Activated CD4-positive, alpha-beta memory T cell treated with anti-CD3 and anti-CD28 coated beads for 36 hours (primary cell): ENCODE results near the gene BICC1. TPM values are rescaled to one million over a fixed set of nuclear protein-coding genes. Genes with fewer than 3 reads are reported as not detected.
"Not testable (repeated sequence)": the region's sequence is repeated elsewhere in the genome, so short reads cannot be mapped to it uniquely, and the experiment has no call there.

Source experiments
- CTCF ChIA-PET: fragments of 350-600 bp; sonication (Branson Sonifier 250); formaldehyde crosslinking; loops from one replicate; lab custom pipeline; 2021; ENCODE audit warnings: antibody characterized with exemption, inconsistent platforms; lab: Charles Lee
- POLR2A ChIA-PET: fragments of 350-600 bp; sonication (Branson Sonifier 250); formaldehyde crosslinking; loops from one replicate; lab custom pipeline; 2021; ENCODE audit warnings: antibody characterized with exemption; lab: Charles Lee
- DNase-seq: peaks from one replicate; pipeline ENCODE4 v3.0.0-alpha.2; 2020
- H3K27ac Mint-ChIP-seq: one replicate; pipeline ENCODE4 v1.8.0; 2021; ENCODE audit warnings: mixed read lengths
- H3K27me3 Mint-ChIP-seq: one replicate; pipeline ENCODE4 v1.8.0; 2021; ENCODE audit warnings: mixed read lengths
- H3K36me3 Mint-ChIP-seq: one replicate; pipeline ENCODE4 v1.8.0; 2021; ENCODE audit warnings: mixed read lengths
- H3K4me1 Mint-ChIP-seq: one replicate; pipeline ENCODE4 v1.8.0; 2021; ENCODE audit warnings: low read depth, mixed read lengths
- H3K4me3 Mint-ChIP-seq: one replicate; pipeline ENCODE4 v1.8.0; 2021; ENCODE audit warnings: mild to moderate bottlenecking, mixed read lengths
- H3K9me3 Mint-ChIP-seq: one replicate; pipeline ENCODE4 v1.8.0; 2021; ENCODE audit warnings: mixed read lengths
- intact Hi-C: fragments of 100-400 bp; cut with micrococcal nuclease; formaldehyde crosslinking; loops from one replicate; pipeline ENCODE4 v1.15.1; 2023
- total RNA-seq, 2 experiments: library from RNA; stranded (reverse); gene quantifications; one replicate each; pipeline ENCODE4 v1.2.3, GENCODE V29; 2021

Gene BICC1
- total RNA-seq, 2 experiments from 2014 or later, result not detected

GRCh38 chr10:58588673-58589265, 76.1 kb downstream of the BICC1 start:
- no peaks in the 10 kb centered on the region for H3K4me1 Mint-ChIP-seq
- no peak overlapping the region for H3K4me3 Mint-ChIP-seq
- H3K9me3 Mint-ChIP-seq, result no peaks in the 10 kb centered on the region
- ChIA-PET CTCF (interaction anchor here (0.6 to 1.6 kb wide), 3 partner anchors 58 to 289 kb away, joined by 3 to 5 read pairs (median 3); no protein-coding TSS in a partner anchor), POLR2A (no interaction called here)
- intact Hi-C loops, result loop anchor here (1.0 kb wide), 1 partner anchor 36 kb away; no protein-coding TSS in a partner anchor
- H3K27ac Mint-ChIP-seq, result no peak overlapping the region
- DNase-seq, result no peak
- no peaks in the 10 kb centered on the region for H3K36me3 Mint-ChIP-seq
- H3K27me3 Mint-ChIP-seq, result peaks cover 4% of the 10 kb centered on the region

- Mint-ChIP-seq H3K27ac (no peak overlapping the region), H3K27me3 (peaks cover 4% of the 10 kb centered on the region), H3K4me1 (no peaks in the 10 kb centered on the region), H3K4me3 (no peak overlapping the region), H3K36me3 (no peaks in the 10 kb centered on the region), H3K9me3 (no peaks in the 10 kb centered on the region)
- no peak for DNase-seq
- POLR2A ChIA-PET, result no interaction called here
- intact Hi-C loops, result no loop called here
- CTCF ChIA-PET, result no interaction called here
These were observed 77.6 kb downstream of the BICC1 start for GRCh38 chr10:58590152-58590840.

- POLR2A ChIA-PET, result no interaction called here
- intact Hi-C loops, result no loop called here
- CTCF ChIA-PET, result no interaction called here
- Mint-ChIP-seq H3K4me3 (no peak overlapping the region), H3K27ac (no peak overlapping the region), H3K27me3 (peaks cover 4% of the 10 kb centered on the region), H3K36me3 (no peaks in the 10 kb centered on the region), H3K4me1 (no peaks in the 10 kb centered on the region), H3K9me3 (no peaks in the 10 kb centered on the region)
- DNase-seq, result no peak
These were observed 78.3 kb downstream of the BICC1 start for GRCh38 chr10:58590924-58591323.

- H3K36me3 Mint-ChIP-seq, result no peaks in the 10 kb centered on the region
- CTCF ChIA-PET, result no interaction called here
- intact Hi-C loops, result no loop called here
- DNase-seq, result no peak
- peaks cover 13% of the 10 kb centered on the region for H3K9me3 Mint-ChIP-seq
- H3K27ac Mint-ChIP-seq, result no peak overlapping the region
- H3K4me1 Mint-ChIP-seq, result no peaks in the 10 kb centered on the region
- no peak overlapping the region for H3K4me3 Mint-ChIP-seq
- H3K27me3 Mint-ChIP-seq, result peaks cover 4% of the 10 kb centered on the region
- POLR2A ChIA-PET, result no interaction called here
These were observed 80.3 kb downstream of the BICC1 start for GRCh38 chr10:58593008-58593407.

- H3K4me3 Mint-ChIP-seq, CTCF ChIA-PET, intact Hi-C loops, H3K27ac Mint-ChIP-seq, H3K4me1 Mint-ChIP-seq, POLR2A ChIA-PET, H3K36me3 Mint-ChIP-seq, DNase-seq, H3K27me3 Mint-ChIP-seq: not testable (repeated sequence)
- H3K9me3 Mint-ChIP-seq, result peaks cover 22% of the 10 kb centered on the region
These were observed 84.5 kb downstream of the BICC1 start for GRCh38 chr10:58597211-58597610.

- Mint-ChIP-seq H3K9me3 (peaks cover 22% of the 10 kb centered on the region), H3K27me3 (no peaks in the 10 kb centered on the region), H3K27ac (no peak overlapping the region), H3K4me3 (no peak overlapping the region), H3K36me3 (no peaks in the 10 kb centered on the region), H3K4me1 (no peaks in the 10 kb centered on the region)
- no peak for DNase-seq
- intact Hi-C loops, result no loop called here
- ChIA-PET POLR2A (no interaction called here), CTCF (no interaction called here)
These were observed 87.4 kb downstream of the BICC1 start for GRCh38 chr10:58599927-58600553.

DNA sequence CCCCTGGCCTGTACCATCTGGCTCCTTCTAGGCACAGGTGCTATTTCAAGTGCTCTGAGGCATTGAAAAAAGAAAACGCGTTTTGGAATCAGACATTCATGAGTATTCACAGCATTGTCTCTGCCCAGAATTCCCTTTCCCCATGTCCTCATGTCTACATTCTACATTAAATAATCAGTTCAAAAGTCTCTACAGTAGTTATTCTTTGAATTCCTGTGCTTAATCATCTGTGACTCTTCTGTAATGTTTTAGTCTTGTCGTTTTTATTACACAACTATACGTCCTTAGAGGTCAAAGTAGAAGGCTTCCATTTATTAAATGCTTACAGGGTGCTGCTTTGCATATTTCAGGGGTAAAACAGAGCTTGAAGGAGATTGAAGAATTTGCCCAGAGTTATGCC, 95.7 kb downstream of the BICC1 start:
- Mint-ChIP-seq H3K4me1 (no peaks in the 10 kb centered on the region), H3K27ac (no peak overlapping the region), H3K36me3 (no peaks in the 10 kb centered on the region), H3K4me3 (no peak overlapping the region), H3K9me3 (peaks cover 2% of the 10 kb centered on the region), H3K27me3 (no peaks in the 10 kb centered on the region)
- no peak for DNase-seq
- CTCF ChIA-PET, result no interaction called here
- POLR2A ChIA-PET, result no interaction called here
- intact Hi-C loops, result no loop called here

DNA sequence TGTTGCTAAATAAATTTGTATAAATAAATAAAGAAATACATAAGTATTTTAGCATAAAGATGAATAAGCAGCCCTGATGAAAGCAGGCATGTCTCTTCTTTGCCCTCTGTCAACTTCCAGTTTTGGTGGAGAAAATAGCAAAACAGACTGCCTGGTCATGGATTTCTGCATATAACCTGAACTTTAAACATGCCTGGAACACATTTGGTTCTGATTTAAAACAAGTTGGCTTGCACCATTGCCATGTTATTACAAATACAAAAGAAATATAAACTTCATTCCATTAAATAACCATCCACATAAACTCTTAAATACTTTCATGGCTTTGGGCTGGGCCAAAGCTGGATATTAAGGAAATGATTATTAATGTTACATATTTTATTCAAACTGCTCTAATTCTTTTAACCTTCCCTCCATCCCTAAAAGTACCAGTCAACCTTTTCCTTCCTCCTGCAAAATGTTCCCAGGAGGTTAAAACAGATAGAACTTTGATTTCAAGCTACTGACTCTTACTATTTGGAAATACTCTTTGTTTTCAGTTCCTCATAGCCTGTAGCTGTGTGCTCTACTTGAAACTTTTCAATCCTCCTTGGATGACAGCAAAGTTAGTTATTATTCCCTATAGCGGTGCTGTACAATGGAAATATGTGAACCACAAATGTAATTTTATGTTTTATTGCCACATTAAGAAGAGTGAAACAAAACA, 96.3 kb downstream of the BICC1 start:
- Mint-ChIP-seq H3K4me3 (no peak overlapping the region), H3K9me3 (peaks cover 2% of the 10 kb centered on the region), H3K36me3 (no peaks in the 10 kb centered on the region), H3K4me1 (no peaks in the 10 kb centered on the region), H3K27me3 (no peaks in the 10 kb centered on the region), H3K27ac (no peak overlapping the region)
- POLR2A ChIA-PET, result no interaction called here
- intact Hi-C loops, result no loop called here
- no peak for DNase-seq
- CTCF ChIA-PET, result no interaction called here

- no peaks in the 10 kb centered on the region for H3K36me3 Mint-ChIP-seq
- ChIA-PET POLR2A (no interaction called here), CTCF (no interaction called here)
- DNase-seq, result no peak
- H3K27me3 Mint-ChIP-seq, result no peaks in the 10 kb centered on the region
- H3K9me3 Mint-ChIP-seq, result peaks cover 2% of the 10 kb centered on the region
- no peaks in the 10 kb centered on the region for H3K4me1 Mint-ChIP-seq
- H3K4me3 Mint-ChIP-seq, result no peak overlapping the region
- intact Hi-C loops, result no loop called here
- no peak overlapping the region for H3K27ac Mint-ChIP-seq
These were observed 97.0 kb downstream of the BICC1 start for GRCh38 chr10:58609532-58610150.

GRCh38 chr10:58615237-58615935, 102.7 kb downstream of the BICC1 start:
- intact Hi-C loops, result no loop called here
- Mint-ChIP-seq H3K9me3 (no peaks in the 10 kb centered on the region), H3K27me3 (no peaks in the 10 kb centered on the region), H3K27ac (no peak overlapping the region), H3K4me1 (no peaks in the 10 kb centered on the region), H3K4me3 (no peak overlapping the region), H3K36me3 (no peaks in the 10 kb centered on the region)
- ChIA-PET POLR2A (no interaction called here), CTCF (interaction anchor here (0.7 kb wide), 1 partner anchor 84 kb away, joined by 3 read pairs; no protein-coding TSS in a partner anchor)
- no peak for DNase-seq

DNA sequence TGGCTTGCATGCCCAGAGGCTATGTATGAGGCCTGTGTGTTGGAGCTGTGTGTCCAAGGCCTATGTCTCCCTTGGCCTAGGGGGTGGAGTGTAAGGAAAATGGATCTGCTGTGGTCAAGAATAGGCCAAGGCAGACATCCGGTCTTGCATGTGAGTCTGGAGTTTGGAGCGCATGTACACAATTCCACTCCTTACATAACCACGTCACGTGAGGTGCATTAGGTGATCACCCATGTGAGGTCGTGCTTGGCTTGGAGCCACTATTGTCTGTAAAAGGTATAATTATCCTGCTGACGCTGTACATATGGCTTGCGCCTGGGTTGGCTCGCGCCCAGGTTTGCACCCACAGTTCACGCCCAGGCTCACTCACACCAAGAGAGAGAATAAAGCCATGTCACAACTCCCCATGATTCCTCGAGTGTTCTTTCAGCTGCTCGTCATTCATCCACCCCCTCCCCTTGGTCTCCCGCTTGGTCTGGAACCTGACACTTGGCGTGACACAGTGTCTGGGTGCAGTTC, 105.5 kb downstream of the BICC1 start:
- no peaks in the 10 kb centered on the region for H3K9me3 Mint-ChIP-seq
- no peaks in the 10 kb centered on the region for H3K36me3 Mint-ChIP-seq
- no peak for DNase-seq
- H3K27me3 Mint-ChIP-seq, result no peaks in the 10 kb centered on the region
- no peak overlapping the region for H3K4me3 Mint-ChIP-seq
- no peak overlapping the region for H3K27ac Mint-ChIP-seq
- H3K4me1 Mint-ChIP-seq, result no peaks in the 10 kb centered on the region
- POLR2A ChIA-PET, result no interaction called here
- intact Hi-C loops, result no loop called here
- CTCF ChIA-PET, result no interaction called here
